ENCODE measurements around the gene MYO7A. TPM values are rescaled to one million over a fixed set of nuclear protein-coding genes. Genes with fewer than 3 reads are reported as not detected.

The MYO7A gene
- polyA plus RNA-seq, 6 donors from 2014 or later: not detected

DNA sequence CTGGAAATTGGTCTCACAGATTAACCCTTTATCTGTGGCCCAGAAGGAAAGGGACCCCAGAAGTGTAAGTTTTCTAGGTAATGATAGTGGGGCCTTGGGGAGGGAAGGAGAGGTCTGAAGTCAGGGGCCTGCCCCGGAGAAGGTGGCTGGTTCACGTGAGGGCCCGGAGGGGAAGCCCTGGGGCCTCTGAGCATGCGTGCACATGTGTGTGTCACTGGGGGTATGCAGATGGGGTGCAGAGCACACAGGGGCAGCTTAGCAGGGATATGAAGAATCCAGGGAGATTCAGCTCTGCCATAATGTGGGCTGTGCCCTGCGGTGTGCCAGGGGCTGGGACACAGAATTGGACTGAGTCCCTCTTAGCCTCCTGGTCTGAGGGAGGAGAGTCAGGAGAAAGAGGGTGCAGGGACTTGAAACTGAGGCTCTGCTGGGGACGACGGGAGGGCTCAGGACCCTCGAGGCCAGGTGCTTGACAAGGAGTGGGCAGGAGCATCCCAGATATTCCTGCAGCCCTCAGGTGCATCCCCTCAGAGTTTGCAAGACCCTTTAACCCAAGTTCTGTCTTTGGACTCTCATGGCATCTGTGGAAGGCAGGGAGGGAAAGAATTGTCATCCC lies 15.5 kb downstream of the MYO7A start:
- H3K4me1 Mint-ChIP-seq: peaks cover 5 to 20% (median 20%) of the 10 kb centered on the region in 3 donors
- no peaks in the 10 kb centered on the region for H3K36me3 Mint-ChIP-seq
- peak overlapping the region in 1 of 8 donors; percentile 29 for H3K4me3 Mint-ChIP-seq
- peak overlapping the region in 1 of 6 donors; percentile 15 for H3K27ac Mint-ChIP-seq
- no peaks in the 10 kb centered on the region for H3K9me3 Mint-ChIP-seq
- ATAC-seq (ENCODE audit: low read depth in 2 of 2): no peak
- H3K27me3 Mint-ChIP-seq: peaks cover 0 to 29% (median 25%) of the 10 kb centered on the region in 3 donors
- no peak for DNase-seq

DNA sequence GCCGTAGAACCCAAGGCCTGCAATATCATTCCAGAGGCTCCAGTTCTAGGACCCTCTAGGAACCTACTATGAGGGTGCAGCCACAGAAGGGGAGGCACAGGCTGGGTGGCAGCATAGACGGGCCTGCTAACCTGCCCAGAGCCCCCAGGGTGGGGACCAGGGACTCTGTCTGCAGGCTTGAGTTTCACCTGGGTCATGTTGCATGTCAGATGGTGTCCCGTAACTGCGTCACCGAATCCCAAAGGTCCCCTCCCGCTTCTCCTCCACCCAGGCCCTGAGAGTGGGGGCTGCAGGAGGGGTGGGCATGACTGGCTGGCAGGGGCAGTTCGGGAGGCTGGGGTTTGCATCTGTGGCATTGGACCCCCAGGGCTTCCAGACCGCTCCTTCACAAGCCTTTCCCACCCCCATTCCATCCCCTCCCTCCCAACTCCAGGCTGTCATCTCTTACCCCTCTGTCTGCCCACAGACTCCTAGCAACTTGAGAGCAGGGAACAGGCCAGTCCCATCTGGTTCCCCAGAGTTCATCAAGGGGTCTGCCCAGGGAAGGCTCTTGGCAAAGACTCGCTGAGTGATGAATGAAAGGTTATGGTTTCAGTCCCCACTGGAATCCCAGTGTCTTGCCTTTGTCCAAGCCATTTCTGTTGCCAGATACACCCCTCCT lies 16.3 kb downstream of the MYO7A start:
- Mint-ChIP-seq H3K27me3 (peaks cover 0 to 24% (median 17%) of the 10 kb centered on the region in 3 donors), H3K36me3 (no peaks in the 10 kb centered on the region), H3K9me3 (no peaks in the 10 kb centered on the region), H3K4me3 (no peak overlapping the region), H3K4me1 (peaks cover 5 to 20% (median 20%) of the 10 kb centered on the region in 3 donors), H3K27ac (no peak overlapping the region)
- DNase-seq (no peak), ATAC-seq (ENCODE audit: low read depth in 2 of 2) (no peak)

DNA sequence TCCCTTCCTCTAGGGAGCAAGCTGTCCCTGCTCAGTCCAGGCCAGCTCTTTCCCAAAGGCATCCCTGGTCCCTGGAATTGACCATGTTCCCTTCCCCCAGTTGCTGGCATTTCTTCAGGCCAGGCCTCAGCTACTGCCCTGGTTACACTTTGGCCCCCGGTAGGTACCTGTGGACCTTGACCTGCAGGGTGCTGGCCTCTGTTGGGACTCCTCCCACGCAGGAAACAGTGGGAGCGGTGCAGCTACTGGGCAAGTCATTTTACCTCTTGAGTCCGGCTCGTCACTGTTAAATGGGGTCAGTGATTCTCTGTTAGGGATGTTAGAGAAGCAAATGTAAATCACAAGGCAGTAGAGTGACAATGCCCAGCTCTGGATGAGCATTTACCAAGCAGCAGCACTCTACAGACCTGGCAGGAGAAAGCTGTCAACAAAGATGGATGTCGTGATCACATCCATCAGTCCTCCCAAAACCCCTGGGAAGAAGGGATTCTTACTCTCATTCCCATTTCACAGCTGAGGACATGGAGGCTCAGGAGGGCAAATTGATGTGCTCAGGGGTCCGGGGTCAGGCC lies 16.9 kb downstream of the MYO7A start:
- ATAC-seq (ENCODE audit: low read depth in 2 of 2) (no peak), DNase-seq (no peak)
- no peaks in the 10 kb centered on the region for H3K9me3 Mint-ChIP-seq
- H3K36me3 Mint-ChIP-seq: no peaks in the 10 kb centered on the region
- no peak overlapping the region for H3K27ac Mint-ChIP-seq
- H3K4me1 Mint-ChIP-seq: peaks cover 5 to 19% (median 18%) of the 10 kb centered on the region in 3 donors
- H3K4me3 Mint-ChIP-seq: no peak overlapping the region
- peaks cover 0 to 20% (median 11%) of the 10 kb centered on the region in 3 donors for H3K27me3 Mint-ChIP-seq

DNA sequence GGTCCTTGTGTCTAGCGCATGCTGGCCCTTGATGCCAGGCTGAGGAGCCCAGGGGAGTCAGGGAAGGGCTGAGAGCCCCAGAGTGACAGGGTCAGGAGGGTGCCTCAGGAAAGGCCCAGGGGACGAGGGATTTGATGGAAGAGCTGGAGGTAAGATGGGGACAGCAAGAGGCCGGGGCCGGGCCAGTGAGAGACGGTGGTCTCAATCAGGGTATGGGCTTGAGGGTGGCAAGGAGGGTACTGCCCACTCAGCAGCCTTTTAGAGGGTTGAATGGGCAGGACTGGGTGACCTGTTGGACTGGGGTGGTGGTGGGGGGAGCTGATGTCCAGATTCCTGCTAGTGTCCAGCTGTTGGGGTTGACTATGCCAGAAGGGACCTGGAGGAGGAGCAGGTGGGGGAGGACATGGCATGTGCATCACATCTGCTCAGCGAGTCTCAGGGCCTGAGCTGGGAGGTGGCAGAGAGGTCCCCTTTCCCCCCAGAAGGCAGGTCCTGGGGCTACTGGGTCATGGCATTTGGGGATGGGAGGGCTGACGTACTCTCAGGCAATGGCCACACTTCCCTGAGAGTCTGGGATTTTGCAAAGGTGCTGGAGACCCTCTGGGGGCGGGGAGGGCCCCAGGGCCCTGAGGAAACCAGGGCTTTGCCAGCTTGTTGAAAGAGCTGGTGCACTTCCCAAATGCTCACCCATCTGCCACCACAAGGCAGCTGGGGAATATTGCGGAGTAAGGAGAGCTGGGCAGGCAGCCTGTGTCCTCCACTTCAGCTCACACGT lies 18.4 kb downstream of the MYO7A start:
- peaks cover 0 to 23% (median 8%) of the 10 kb centered on the region in 3 donors for H3K27me3 Mint-ChIP-seq
- H3K36me3 Mint-ChIP-seq: no peaks in the 10 kb centered on the region

DNA sequence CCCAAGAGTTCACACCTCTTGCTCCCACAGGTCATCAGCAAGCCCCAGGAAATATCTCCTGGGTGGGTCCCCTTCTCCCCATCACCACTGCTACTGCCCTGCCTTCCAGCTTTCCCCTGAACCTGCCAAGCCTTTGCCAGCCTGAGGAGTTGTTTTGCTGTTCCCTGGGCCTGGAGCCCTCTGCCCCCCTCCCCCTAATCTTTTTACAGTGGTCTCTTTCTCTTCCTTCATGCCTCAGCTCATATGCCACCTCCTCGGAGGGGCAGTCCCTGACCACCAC lies 18.9 kb downstream of the MYO7A start:
- H3K4me3 Mint-ChIP-seq: peak overlapping the region in 3 of 8 donors; percentile 13 to 67 (median 40)
- no peak overlapping the region for H3K27ac Mint-ChIP-seq
- H3K9me3 Mint-ChIP-seq: no peaks in the 10 kb centered on the region
- ATAC-seq (ENCODE audit: low read depth in 2 of 2) (no peak), DNase-seq (no peak)
- peaks cover 5 to 18% (median 11%) of the 10 kb centered on the region in 3 donors for H3K4me1 Mint-ChIP-seq
- peaks cover 0 to 24% (median 8%) of the 10 kb centered on the region in 3 donors for H3K27me3 Mint-ChIP-seq
- H3K36me3 Mint-ChIP-seq: no peaks in the 10 kb centered on the region

More for the DNA sequence above, 18.4 kb downstream of the MYO7A start:
- Mint-ChIP-seq H3K4me1 (peaks cover 5 to 17% (median 13%) of the 10 kb centered on the region in 3 donors), H3K27ac (peak overlapping the region in 1 of 6 donors; percentile 76), H3K9me3 (no peaks in the 10 kb centered on the region), H3K4me3 (peak overlapping the region in 3 of 8 donors; percentile 14 to 86 (median 66))
- ATAC-seq (ENCODE audit: low read depth in 2 of 2) (no peak), DNase-seq (no peak)

DNA sequence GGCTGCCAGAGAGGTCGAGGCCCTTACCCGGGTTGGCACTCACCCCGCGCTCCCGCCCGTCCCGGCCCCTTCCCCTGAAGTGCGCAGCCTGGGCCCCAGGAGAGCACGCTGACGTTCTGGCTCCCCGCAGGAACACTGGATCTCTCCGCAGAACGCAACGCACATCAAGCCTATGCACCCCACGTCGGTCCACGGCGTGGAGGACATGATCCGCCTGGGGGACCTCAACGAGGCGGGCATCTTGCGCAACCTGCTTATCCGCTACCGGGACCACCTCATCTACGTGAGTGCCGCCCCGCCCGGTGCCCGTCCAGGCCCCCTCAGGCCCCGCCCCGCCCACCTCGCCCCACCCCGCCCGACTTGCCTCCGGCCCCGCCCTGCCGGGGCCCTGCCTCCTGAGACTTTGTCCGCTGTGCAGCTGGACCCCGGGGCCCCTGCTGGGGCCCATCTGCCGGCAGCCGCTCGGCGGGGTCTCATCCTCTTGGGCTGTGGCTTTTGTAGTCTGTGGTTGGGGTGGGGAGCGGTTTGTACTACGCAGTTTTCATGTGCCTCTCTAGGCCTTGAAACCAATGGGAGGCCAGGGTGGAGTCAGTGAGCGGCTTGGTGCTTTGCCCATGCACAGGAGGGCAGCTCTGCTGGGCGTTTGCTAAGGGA lies 19.7 kb downstream of the MYO7A start:
- DNase-seq: no peak
- Mint-ChIP-seq H3K36me3 (no peaks in the 10 kb centered on the region), H3K27me3 (peaks cover 0 to 28% (median 14%) of the 10 kb centered on the region in 3 donors), H3K4me3 (peak overlapping the region; percentile 9 to 85 (median 73)), H3K9me3 (no peaks in the 10 kb centered on the region), H3K27ac (peak overlapping the region in 2 of 6 donors; percentile 54 to 86), H3K4me1 (peaks cover 9 to 24% (median 17%) of the 10 kb centered on the region in 3 donors)
- ATAC-seq (ENCODE audit: low read depth in 2 of 2): peak; percentile 48 to 53

GRCh38 chr11:77148963-77149715 lies 21.1 kb downstream of the MYO7A start:
- peaks cover 13 to 25% (median 17%) of the 10 kb centered on the region in 3 donors for H3K4me1 Mint-ChIP-seq
- no peak overlapping the region for H3K4me3 Mint-ChIP-seq
- no peaks in the 10 kb centered on the region for H3K36me3 Mint-ChIP-seq
- ATAC-seq (ENCODE audit: low read depth in 2 of 2) (no peak), DNase-seq (no peak)
- peaks cover 0 to 40% (median 27%) of the 10 kb centered on the region in 3 donors for H3K27me3 Mint-ChIP-seq
- H3K27ac Mint-ChIP-seq: peak overlapping the region in 2 of 6 donors; percentile 39 to 59
- H3K9me3 Mint-ChIP-seq: no peaks in the 10 kb centered on the region

GRCh38 chr11:77149716-77150392 lies 21.8 kb downstream of the MYO7A start:
- Mint-ChIP-seq H3K4me1 (peaks cover 13 to 25% (median 17%) of the 10 kb centered on the region in 3 donors), H3K4me3 (no peak overlapping the region), H3K9me3 (no peaks in the 10 kb centered on the region), H3K27ac (no peak overlapping the region), H3K27me3 (peaks cover 0 to 40% (median 27%) of the 10 kb centered on the region in 3 donors), H3K36me3 (no peaks in the 10 kb centered on the region)
- ATAC-seq (ENCODE audit: low read depth in 2 of 2): no peak
- no peak for DNase-seq

- Mint-ChIP-seq H3K4me1 (peaks cover 13 to 25% (median 17%) of the 10 kb centered on the region in 3 donors), H3K9me3 (no peaks in the 10 kb centered on the region), H3K4me3 (no peak overlapping the region), H3K36me3 (no peaks in the 10 kb centered on the region), H3K27ac (peak overlapping the region in 1 of 6 donors; percentile 9), H3K27me3 (peaks cover under 1 to 38% (median 25%) of the 10 kb centered on the region in 3 donors)
- DNase-seq (no peak), ATAC-seq (ENCODE audit: low read depth in 2 of 2) (no peak)
Observed at GRCh38 chr11:77150836-77151235, 22.8 kb downstream of the MYO7A start.

- peak overlapping the region in 2 of 6 donors; percentile 10 to 57 for H3K27ac Mint-ChIP-seq
- H3K4me3 Mint-ChIP-seq: no peak overlapping the region
- no peak for ATAC-seq (ENCODE audit: low read depth in 2 of 2)
- no peak for DNase-seq
- no peaks in the 10 kb centered on the region for H3K36me3 Mint-ChIP-seq
- H3K4me1 Mint-ChIP-seq: peaks cover 13 to 24% (median 17%) of the 10 kb centered on the region in 3 donors
- no peaks in the 10 kb centered on the region for H3K9me3 Mint-ChIP-seq
- H3K27me3 Mint-ChIP-seq: peaks cover 5 to 33% (median 19%) of the 10 kb centered on the region in 3 donors
Observed at GRCh38 chr11:77151804-77152509, 23.9 kb downstream of the MYO7A start.

DNA sequence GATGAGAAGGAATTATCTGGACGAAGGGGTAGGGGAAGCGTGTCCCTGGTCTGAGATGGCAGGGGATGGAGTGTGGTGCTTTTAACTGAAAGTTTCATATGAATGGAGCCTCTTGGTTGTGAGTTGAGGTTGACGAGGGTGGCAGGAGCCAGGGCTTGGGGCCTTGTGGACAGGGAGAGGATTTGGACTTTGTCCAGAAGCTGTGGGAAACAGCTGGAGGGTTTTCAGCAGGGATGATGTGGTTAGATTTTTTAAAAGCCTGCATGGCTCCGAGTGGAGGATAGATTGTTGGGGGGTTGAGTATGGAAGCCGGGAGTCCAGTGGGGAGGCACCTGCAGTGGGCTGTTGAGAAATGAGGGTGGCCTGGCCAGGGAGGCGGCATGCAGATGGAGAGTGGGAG lies 24.8 kb downstream of the MYO7A start:
- H3K27ac Mint-ChIP-seq: peak overlapping the region in 2 of 6 donors; percentile 6 to 83
- H3K4me3 Mint-ChIP-seq: no peak overlapping the region
- no peak for DNase-seq
- H3K36me3 Mint-ChIP-seq: no peaks in the 10 kb centered on the region
- H3K9me3 Mint-ChIP-seq: no peaks in the 10 kb centered on the region
- no peak for ATAC-seq (ENCODE audit: low read depth in 2 of 2)
- H3K27me3 Mint-ChIP-seq: peaks cover 5 to 33% (median 19%) of the 10 kb centered on the region in 3 donors
- peaks cover 13 to 16% (median 16%) of the 10 kb centered on the region in 3 donors for H3K4me1 Mint-ChIP-seq
